ENCODE data around the gene TAS2R60.
"Not testable (repeated sequence)": the region's sequence is repeated elsewhere in the genome, so short reads cannot be mapped to it uniquely, and the experiment has no call there.

Gene TAS2R60

GRCh38 chr7:143422033-143422432 is 21.2 kb upstream of the TAS2R60 start:
- no peak for DNase-seq (ENCODE audit: low spot score)
- TF ChIP-seq CTCF (IDR thresholded peaks at IDR 0.05; ENCODE audit: extremely low read depth, missing control alignments): no peak

GRCh38 chr7:143424476-143424875 is 18.8 kb upstream of the TAS2R60 start:
- not testable (repeated sequence) for DNase-seq (ENCODE audit: low spot score)

GRCh38 chr7:143426479-143427142 is 16.6 kb upstream of the TAS2R60 start:
- no peak for TF ChIP-seq CTCF (IDR thresholded peaks at IDR 0.05; ENCODE audit: extremely low read depth, missing control alignments)
- DNase-seq (ENCODE audit: low spot score): no peak

GRCh38 chr7:143429770-143430698 is 13.2 kb upstream of the TAS2R60 start:
- no peak for DNase-seq (ENCODE audit: low spot score)

GRCh38 chr7:143431109-143431508 is 12.1 kb upstream of the TAS2R60 start:
- no peak for TF ChIP-seq CTCF (IDR thresholded peaks at IDR 0.05; ENCODE audit: extremely low read depth, missing control alignments)
- no peak for DNase-seq (ENCODE audit: low spot score)

More at GRCh38 chr7:143429770-143430698, 13.2 kb upstream of the TAS2R60 start:
- TF ChIP-seq CTCF (IDR thresholded peaks at IDR 0.05; ENCODE audit: extremely low read depth, missing control alignments): no peak

GRCh38 chr7:143433759-143434158 is 9.5 kb upstream of the TAS2R60 start:
- TF ChIP-seq CTCF (IDR thresholded peaks at IDR 0.05; ENCODE audit: extremely low read depth, missing control alignments): no peak
- DNase-seq (ENCODE audit: low spot score): no peak

GRCh38 chr7:143434660-143435059 is 8.6 kb upstream of the TAS2R60 start:
- TF ChIP-seq CTCF (IDR thresholded peaks at IDR 0.05; ENCODE audit: extremely low read depth, missing control alignments): no peak
- no peak for DNase-seq (ENCODE audit: low spot score)
